ENCODE measurements around the gene CRYBA4. TPM values are rescaled to one million over a fixed set of nuclear protein-coding genes. Genes with fewer than 3 reads are reported as not detected.
"Not testable (repeated sequence)": the region's sequence is repeated elsewhere in the genome, so short reads cannot be mapped to it uniquely, and the experiment has no call there.

CRYBA4 gene
- polyA plus RNA-seq, 4 donors: not detected

GRCh38 chr22:26593763-26594162 lies 28.0 kb upstream of the CRYBA4 start:
- no peak for DNase-seq (ENCODE audit: low read depth in 4 of 4, low spot score in 2 of 4)

- no peak for DNase-seq (ENCODE audit: low read depth in 4 of 4, low spot score in 2 of 4)
Observed at GRCh38 chr22:26597026-26597425, 24.7 kb upstream of the CRYBA4 start.

DNA sequence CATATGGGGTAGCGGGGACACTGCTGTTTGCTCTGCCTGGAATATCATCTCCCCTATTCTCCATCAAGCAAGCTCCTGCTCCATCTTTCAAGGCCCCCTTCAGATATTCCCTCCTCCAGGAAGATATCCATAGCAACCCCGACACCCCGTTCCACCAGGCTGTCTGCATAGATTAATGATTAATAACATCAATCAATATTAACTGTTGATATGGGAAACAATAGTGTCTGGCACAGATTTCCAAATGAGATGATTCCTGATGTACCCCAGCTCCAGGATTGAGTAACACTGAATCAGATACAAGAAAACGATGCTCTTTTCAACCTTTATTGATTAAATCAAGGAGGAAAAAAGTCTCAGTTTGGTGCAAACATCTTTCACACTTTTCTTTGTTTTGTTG lies 24.3 kb upstream of the CRYBA4 start:
- DNase-seq (ENCODE audit: low read depth in 4 of 4, low spot score in 2 of 4): no peak

GRCh38 chr22:26599505-26599904 lies 22.3 kb upstream of the CRYBA4 start:
- no peak for DNase-seq (ENCODE audit: low read depth in 4 of 4, low spot score in 2 of 4)

DNA sequence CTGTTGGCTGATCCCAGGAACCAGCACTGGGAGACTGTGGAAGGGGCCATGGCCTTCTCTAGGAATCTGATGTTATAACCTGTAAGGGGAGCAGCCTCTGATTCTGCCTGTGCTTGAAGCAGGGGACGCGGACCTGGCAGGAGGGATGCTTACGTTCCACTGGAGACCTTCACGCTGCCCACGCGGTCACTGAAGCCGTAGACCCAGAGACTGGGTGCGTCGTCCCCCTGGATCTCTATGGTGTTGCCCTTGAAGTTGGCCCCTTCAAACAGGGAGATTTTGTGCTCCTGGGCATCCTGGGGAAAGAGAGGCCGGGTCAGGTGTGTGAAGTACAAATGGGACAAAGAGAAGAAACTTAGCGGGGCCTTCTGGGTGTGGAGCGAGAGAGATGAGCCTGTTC lies 20.0 kb upstream of the CRYBA4 start:
- DNase-seq (ENCODE audit: low read depth in 4 of 4, low spot score in 2 of 4): no peak

DNA sequence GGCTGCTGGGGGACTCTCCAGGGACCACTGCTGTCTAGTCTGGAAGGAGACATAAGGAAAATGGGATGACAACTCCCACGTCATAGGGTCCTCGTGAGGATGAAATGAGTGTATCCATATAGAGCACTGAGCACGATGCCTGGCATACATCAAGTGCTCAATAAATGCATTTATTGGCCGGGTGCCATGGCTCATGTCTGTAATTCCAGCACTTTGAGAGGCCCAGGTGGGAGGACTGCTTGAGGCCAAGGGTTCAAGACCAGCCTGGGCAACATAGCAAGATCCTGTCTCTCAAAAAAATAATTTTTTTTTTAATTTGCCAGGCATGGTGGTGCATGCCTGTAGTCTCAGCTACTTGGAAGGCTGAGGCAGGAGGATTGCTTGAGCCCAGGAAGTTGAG lies 19.6 kb upstream of the CRYBA4 start:
- no peak for DNase-seq (ENCODE audit: low read depth in 4 of 4, low spot score in 2 of 4)

GRCh38 chr22:26604368-26604767 lies 17.4 kb upstream of the CRYBA4 start:
- no peak for DNase-seq (ENCODE audit: low read depth in 4 of 4, low spot score in 2 of 4)

GRCh38 chr22:26606611-26607010 lies 15.2 kb upstream of the CRYBA4 start:
- no peak for DNase-seq (ENCODE audit: low read depth in 4 of 4, low spot score in 2 of 4)

GRCh38 chr22:26608129-26608528 lies 13.6 kb upstream of the CRYBA4 start:
- DNase-seq (ENCODE audit: low read depth in 4 of 4, low spot score in 2 of 4): no peak

DNA sequence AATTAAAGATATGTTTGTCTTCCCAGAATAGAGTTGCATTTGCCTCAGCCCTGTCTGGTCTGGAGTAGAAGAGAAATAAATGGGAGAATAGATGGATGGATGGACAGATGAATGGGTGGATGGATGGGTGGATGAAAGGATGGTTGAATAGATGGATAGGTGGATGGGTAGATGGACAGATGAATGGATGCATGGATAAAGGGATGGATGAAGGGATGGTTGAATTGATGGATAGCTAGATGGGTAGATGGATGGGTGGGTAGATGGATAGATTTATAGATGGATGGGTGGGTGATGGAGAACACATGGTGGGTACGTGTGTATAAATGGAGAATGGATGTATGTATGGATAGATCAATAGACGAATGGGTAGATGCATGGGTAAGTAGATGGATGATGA lies 12.5 kb upstream of the CRYBA4 start:
- no peak for DNase-seq (ENCODE audit: low read depth in 4 of 4, low spot score in 2 of 4)

DNA sequence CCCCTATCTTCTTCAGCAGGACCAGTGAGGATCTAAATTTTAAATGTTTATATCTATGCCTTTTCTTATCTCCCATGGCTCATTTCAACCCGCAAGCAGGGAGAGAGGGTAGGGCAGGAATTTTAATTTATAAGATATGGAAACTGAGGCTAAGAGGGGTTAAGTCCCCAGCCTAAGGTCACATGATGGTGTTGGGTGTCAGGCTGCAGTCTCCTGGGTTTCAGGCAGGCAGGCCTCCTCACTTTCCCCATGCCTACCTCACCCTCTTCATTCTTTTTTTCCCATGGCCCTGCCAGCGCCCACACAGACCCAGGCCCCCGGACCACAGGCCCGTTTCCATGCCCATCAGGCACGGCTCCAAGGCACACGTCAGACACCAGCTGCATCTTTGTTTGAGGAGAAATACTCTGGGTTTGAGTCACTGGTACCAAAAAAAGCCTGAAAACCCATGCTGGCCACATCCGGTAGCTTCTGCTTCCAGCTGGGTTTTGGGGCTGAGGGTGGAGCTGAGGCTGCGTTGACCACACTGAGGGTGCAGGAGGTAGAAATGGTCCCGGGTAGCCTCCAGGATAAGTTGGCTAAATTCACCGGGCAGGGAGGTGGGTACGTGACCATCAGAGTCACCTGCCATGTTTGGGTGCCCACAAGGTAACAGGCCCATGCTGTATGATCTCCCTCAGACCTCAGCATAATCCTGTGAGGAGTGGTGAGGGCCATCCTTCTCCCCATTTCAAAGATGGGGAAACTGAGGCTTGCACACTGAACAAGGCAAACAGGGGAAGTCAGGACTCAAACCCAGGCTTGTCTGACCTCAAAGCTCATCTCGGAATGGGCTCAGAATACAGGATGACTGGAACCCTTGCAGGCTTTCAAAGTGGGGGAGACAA lies 11.4 kb upstream of the CRYBA4 start:
- DNase-seq (ENCODE audit: low read depth in 4 of 4, low spot score in 2 of 4): no peak

GRCh38 chr22:26610996-26611395 lies 10.8 kb upstream of the CRYBA4 start:
- no peak for DNase-seq (ENCODE audit: low read depth in 4 of 4, low spot score in 2 of 4)

GRCh38 chr22:26612652-26613051 lies 9.1 kb upstream of the CRYBA4 start:
- no peak for DNase-seq (ENCODE audit: low read depth in 4 of 4, low spot score in 2 of 4)

GRCh38 chr22:26613753-26614152 lies 8.0 kb upstream of the CRYBA4 start:
- DNase-seq (ENCODE audit: low read depth in 4 of 4, low spot score in 2 of 4): not testable (repeated sequence)

DNA sequence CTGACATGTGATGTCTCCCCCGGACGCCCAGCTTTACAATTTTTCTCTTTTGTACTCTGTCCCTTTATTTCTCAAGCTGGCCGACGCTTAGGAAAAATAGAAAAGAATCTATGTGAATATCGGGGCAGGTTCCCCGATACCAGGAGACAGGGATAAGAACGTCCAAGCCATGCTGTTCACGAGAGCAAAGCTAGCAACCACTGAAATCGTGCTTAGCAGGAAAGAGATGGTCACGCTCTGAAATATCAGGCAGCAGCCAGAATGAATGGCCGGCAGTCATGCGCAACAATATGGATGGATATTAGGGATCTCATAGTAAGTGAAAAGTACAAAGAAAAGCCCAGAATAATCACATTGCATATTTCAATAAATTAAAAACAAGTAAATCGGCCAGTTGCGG lies 7.4 kb upstream of the CRYBA4 start:
- DNase-seq (ENCODE audit: low read depth in 4 of 4, low spot score in 2 of 4): no peak

DNA sequence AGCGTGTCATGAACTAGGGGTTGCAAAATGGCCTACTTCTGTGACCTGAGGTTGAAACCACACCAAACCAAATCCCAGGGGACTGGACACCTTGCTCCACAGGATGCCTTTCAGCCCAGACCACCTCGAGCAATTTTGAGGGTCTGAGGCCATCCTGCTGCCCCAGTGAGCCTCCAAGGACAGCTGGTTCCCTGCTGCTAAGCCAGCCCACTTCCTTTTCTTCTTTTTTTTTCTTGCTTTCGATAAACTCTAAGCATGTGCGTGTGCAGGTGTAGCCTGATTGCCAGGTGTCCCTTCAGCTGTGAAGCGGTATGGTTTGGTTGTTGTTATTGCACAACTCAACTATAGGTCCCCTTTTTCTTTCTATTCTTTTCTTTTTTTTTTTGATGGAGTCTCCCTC lies 6.6 kb upstream of the CRYBA4 start:
- no peak for DNase-seq (ENCODE audit: low read depth in 4 of 4, low spot score in 2 of 4)

GRCh38 chr22:26615830-26616435 lies 5.8 kb upstream of the CRYBA4 start:
- DNase-seq (ENCODE audit: low read depth in 4 of 4, low spot score in 2 of 4): no peak

- DNase-seq (ENCODE audit: low read depth in 4 of 4, low spot score in 2 of 4): no peak
Observed at GRCh38 chr22:26616650-26617049, 5.1 kb upstream of the CRYBA4 start.

- DNase-seq (ENCODE audit: low read depth in 4 of 4, low spot score in 2 of 4): no peak
Observed at GRCh38 chr22:26617271-26618199, 4.2 kb upstream of the CRYBA4 start, which contains the start of gene CRYBB1. Gene CRYBB1, minus strand, starts transcription at chr22:26618027. Its CDS starts 1,708 bp downstream, at chr22:26616319.

DNA sequence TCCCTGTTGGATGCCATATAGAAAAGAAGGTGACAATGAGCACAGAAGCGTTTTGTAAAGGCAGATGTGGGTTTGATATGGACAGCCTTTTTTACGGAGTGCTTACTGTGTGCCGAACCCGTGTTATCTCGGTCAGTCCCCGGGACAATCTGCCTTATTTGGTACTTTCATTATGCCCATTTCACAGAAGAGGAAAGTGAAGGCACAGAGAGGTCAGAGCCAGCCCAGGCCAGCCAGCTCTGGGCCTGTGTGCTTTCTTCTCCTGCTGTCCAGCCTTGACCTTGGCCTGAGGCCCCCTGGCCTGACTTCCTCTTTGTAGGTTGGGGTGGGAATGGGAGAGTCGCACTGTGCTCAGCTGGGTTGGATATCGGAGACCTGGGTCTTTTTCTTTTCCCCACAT lies 3.3 kb upstream of the CRYBA4 start:
- no peak for DNase-seq (ENCODE audit: low read depth in 4 of 4, low spot score in 2 of 4)

DNA sequence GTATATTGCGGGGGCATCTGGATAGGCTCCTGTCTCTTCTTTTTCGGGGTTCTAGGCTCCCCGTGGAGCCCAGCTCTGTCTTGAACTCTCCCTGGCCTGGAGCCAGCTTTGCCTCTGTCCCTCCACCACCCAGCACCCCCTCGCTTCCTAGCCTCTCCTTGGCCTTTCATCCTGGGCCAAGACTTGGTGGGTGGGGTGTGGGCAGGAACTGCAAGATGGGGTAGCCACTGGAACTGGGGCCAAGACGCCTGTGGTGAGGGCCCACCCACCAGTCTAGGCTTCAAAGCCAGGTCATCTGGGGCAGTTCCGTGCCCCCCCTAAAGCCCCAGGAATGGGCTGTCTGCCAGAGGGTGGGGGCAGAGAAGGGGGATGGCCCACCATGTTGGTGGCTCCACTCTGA lies 2.3 kb upstream of the CRYBA4 start:
- no peak for DNase-seq (ENCODE audit: low read depth in 4 of 4, low spot score in 2 of 4)
